Retinal pigment epithelial cell (primary cell): ENCODE measurements around the gene ASIC1.

Experiments
- DNase-seq: peaks from one replicate; pipeline ENCODE4 v3.0.0-alpha.2; 2010; ENCODE audit warnings: low read depth
- H3K4me3 ChIP-seq: 2 replicates; pipeline ENCODE4 v1.5.1; 2011; ENCODE audit warnings: mild to moderate bottlenecking, low read length, control low read depth, moderate library complexity
- CTCF ChIP-seq: conservative IDR thresholded peaks from 2 replicates; pipeline ENCODE4 v1.5.1; 2011; ENCODE audit warnings: low read depth, low read length, control low read depth, inconsistent platforms

ASIC1 gene

DNA sequence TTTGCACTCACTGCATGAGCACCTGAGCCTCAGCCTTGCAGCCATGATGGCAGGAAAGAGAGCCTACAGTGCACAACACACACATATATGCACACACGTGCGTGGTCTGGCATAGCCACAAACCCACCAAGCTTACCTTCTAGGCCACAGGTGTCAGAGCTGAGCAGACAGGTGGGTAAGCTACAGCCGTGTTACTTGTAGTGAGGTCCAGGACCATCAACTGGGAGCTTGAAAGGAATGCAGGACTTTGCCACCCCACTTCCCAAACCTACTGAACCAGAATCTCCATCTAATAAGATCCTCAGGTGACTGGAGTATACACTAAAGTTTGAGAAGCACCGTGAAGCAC, 2.7 kb downstream of the ASIC1 start:
- no peak for DNase-seq
- no peak overlapping the region for H3K4me3 ChIP-seq
- TF ChIP-seq CTCF: no peak

DNA sequence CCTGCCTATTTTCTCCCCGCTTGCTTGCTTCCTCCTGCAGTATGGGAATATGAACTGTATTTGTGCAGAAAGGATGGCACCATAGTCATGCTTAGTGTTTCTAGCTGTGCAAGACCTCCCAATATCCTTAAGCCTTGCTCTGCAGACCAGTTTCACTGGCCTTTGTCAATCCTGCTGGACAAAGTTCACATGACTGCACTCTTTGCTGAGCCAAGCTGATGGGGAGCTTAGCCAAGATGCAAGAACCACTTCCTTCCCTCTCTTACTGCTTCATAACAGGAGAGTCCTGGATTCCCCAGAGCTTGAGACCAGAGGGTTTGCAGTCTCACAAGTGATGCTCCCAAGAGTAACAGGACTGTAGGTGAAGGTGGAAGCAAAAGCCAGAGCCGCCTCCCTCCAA, 3.8 kb downstream of the ASIC1 start:
- no peak for DNase-seq
- no peak for TF ChIP-seq CTCF
- H3K4me3 ChIP-seq: no peak overlapping the region

GRCh38 chr12:50061946-50062686, 4.7 kb downstream of the ASIC1 start:
- DNase-seq: no peak
- H3K4me3 ChIP-seq: no peak overlapping the region
- no peak for TF ChIP-seq CTCF

GRCh38 chr12:50062728-50063460, 5.5 kb downstream of the ASIC1 start:
- no peak for DNase-seq
- H3K4me3 ChIP-seq: no peak overlapping the region
- no peak for TF ChIP-seq CTCF

DNA sequence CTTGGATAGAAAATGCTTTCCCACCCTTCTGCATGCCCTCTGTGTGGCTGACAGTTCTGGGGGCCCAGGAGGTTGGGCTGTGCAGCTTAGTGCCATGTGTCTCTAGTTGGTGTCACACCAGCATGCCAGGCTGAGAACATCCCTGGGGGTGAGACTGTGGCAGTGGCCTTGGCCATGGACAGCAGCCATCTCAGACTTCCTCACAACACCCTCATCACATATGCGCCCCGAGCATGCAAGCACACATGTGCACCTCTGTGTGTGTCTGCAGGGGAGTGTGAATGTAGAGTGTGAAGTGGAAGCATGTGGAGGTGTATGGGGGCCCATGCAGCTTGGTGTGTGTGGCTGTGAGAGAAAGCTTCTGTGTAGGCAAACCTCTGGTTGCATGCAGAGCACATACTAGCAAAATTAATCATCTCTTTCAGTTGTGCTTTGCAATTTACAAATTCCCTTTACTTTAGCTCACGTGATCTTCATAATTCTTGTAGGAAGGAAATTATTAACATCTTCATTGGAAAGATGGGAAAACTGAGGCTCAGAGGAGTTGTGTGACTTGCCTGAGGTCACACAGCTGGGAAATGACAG, 8.4 kb downstream of the ASIC1 start:
- H3K4me3 ChIP-seq: no peak overlapping the region
- no peak for TF ChIP-seq CTCF
- DNase-seq: no peak

- DNase-seq: peak; percentile 80
These were observed 9.0 kb downstream of the ASIC1 start for GRCh38 chr12:50066402-50066801.

More at GRCh38 chr12:50066402-50066801, 9.0 kb downstream of the ASIC1 start:
- H3K4me3 ChIP-seq: no peak overlapping the region
- TF ChIP-seq CTCF: no peak
